SH-SY5Y (cell line): ENCODE data around the gene GABRD.

Source experiments
- GATA2 ChIP-seq: IDR thresholded peaks from 2 replicates; pipeline ENCODE4 v1.6.1; 2011; ENCODE audit warnings: mild to moderate bottlenecking, low read depth, low read length
- GATA3 ChIP-seq: IDR thresholded peaks from 2 replicates; pipeline ENCODE4 v1.6.1; 2011; ENCODE audit warnings: low read depth, mild to moderate bottlenecking, low read length, moderate library complexity

- TF ChIP-seq GATA2 = no peak
- TF ChIP-seq GATA3 = no peak
Measured at GRCh38 chr1:2023187-2023586, 4.0 kb downstream of the GABRD start.
